Activated CD8-positive, alpha-beta T cell treated with anti-CD3 and anti-CD28 coated beads, Interleukin-2, amount 10 ng/mL, durations not matched to agents 7 days and 5 days (primary cell): ENCODE data around the gene KCNS3. TPM values are rescaled to one million over a fixed set of nuclear protein-coding genes. Genes with fewer than 3 reads are reported as not detected.

ENCODE experiments used
- ATAC-seq: fragments of 150-1000 bp; cut with Tn5 transposase; one replicate; pipeline ENCODE4 v1.10.0; 2021; ENCODE audit warnings: moderate library complexity
- CTCF ChIA-PET: fragments of 350-600 bp; sonication (Branson Sonifier 250); formaldehyde crosslinking; loops from one replicate; lab custom pipeline; 2021; ENCODE audit warnings: antibody characterized with exemption; lab: Charles Lee
- POLR2A ChIA-PET: fragments of 350-600 bp; sonication (Branson Sonifier 250); formaldehyde crosslinking; loops from one replicate; lab custom pipeline; 2021; ENCODE audit warnings: antibody characterized with exemption; lab: Charles Lee
- DNase-seq: peaks from one replicate; pipeline ENCODE4 v3.0.0-alpha.2; 2020
- H3K27ac Mint-ChIP-seq: one replicate; pipeline ENCODE4 v1.8.0; 2021; ENCODE audit warnings: mild to moderate bottlenecking, mixed read lengths
- H3K27me3 Mint-ChIP-seq: one replicate; pipeline ENCODE4 v1.8.0; 2021; ENCODE audit warnings: low read depth, mixed read lengths
- H3K36me3 Mint-ChIP-seq: one replicate; pipeline ENCODE4 v1.8.0; 2021; ENCODE audit warnings: low read depth, mixed read lengths
- H3K4me1 Mint-ChIP-seq: one replicate; pipeline ENCODE4 v1.8.0; 2021; ENCODE audit warnings: low read depth, mixed read lengths
- H3K4me3 Mint-ChIP-seq: one replicate; pipeline ENCODE4 v1.8.0; 2021; ENCODE audit warnings: mild to moderate bottlenecking, mixed read lengths
- H3K9me3 Mint-ChIP-seq: one replicate; pipeline ENCODE4 v1.8.0; 2022; ENCODE audit warnings: mixed read lengths; ENCODE audit not compliant: insufficient read depth
- total RNA-seq, 2 experiments: library from RNA; stranded (reverse); gene quantifications; one replicate each; pipeline ENCODE4 v1.2.3, GENCODE V29; 2021

Gene KCNS3
- total RNA-seq, 2 experiments from 2014 or later, result not detected

GRCh38 chr2:17918789-17919188 is 40.3 kb downstream of the KCNS3 start:
- ATAC-seq (no peak), DNase-seq (no peak)
- H3K4me1 Mint-ChIP-seq, result no peaks in the 10 kb centered on the region
- H3K9me3 Mint-ChIP-seq, result no peaks in the 10 kb centered on the region
- ChIA-PET POLR2A (interaction anchor here (0.6 kb wide), 1 partner anchor 209 kb away, joined by 3 read pairs; no protein-coding TSS in a partner anchor), CTCF (interaction anchor here (0.6 kb wide), 1 partner anchor 231 kb away, joined by 3 read pairs; no protein-coding TSS in a partner anchor)
- no peak overlapping the region for H3K4me3 Mint-ChIP-seq
- no peaks in the 10 kb centered on the region for H3K36me3 Mint-ChIP-seq
- no peak overlapping the region for H3K27ac Mint-ChIP-seq
- H3K27me3 Mint-ChIP-seq, result no peaks in the 10 kb centered on the region

GRCh38 chr2:17930773-17931172 is 52.3 kb downstream of the KCNS3 start:
- Mint-ChIP-seq H3K4me3 (no peak overlapping the region), H3K36me3 (no peaks in the 10 kb centered on the region), H3K27me3 (no peaks in the 10 kb centered on the region), H3K9me3 (peaks cover 4% of the 10 kb centered on the region), H3K27ac (no peak overlapping the region), H3K4me1 (no peaks in the 10 kb centered on the region)
- DNase-seq (no peak), ATAC-seq (no peak)
- ChIA-PET CTCF (no interaction called here), POLR2A (no interaction called here)

GRCh38 chr2:17933256-17933655 is 54.8 kb downstream of the KCNS3 start:
- Mint-ChIP-seq H3K27me3 (no peaks in the 10 kb centered on the region), H3K36me3 (no peaks in the 10 kb centered on the region), H3K27ac (no peak overlapping the region), H3K9me3 (no peaks in the 10 kb centered on the region), H3K4me3 (no peak overlapping the region), H3K4me1 (no peaks in the 10 kb centered on the region)
- DNase-seq (no peak), ATAC-seq (no peak)
- ChIA-PET POLR2A (no interaction called here), CTCF (no interaction called here)

DNA sequence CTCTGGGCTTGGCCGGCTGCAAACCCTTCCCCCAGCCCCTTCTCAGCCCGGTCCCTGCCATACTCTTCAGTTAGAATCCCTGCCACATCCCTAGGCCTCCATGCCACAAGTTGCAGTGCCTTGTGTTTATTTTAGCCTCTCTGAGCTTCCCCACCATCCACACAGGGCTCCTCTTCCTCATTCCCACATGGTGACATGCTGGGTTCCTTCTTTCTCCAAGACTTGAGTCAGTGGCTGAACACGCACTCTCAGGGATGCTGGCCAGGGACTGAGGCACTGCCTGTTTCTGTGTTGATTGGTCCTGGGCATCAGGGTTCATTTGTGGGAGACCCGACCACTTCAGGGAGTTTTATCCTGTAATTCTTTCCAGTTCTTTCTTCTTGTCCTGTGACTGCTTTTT is 56.3 kb downstream of the KCNS3 start:
- Mint-ChIP-seq H3K4me3 (no peak overlapping the region), H3K27ac (no peak overlapping the region), H3K9me3 (no peaks in the 10 kb centered on the region), H3K36me3 (no peaks in the 10 kb centered on the region), H3K4me1 (no peaks in the 10 kb centered on the region), H3K27me3 (no peaks in the 10 kb centered on the region)
- ChIA-PET CTCF (no interaction called here), POLR2A (no interaction called here)
- no peak for ATAC-seq
- DNase-seq, result no peak

DNA sequence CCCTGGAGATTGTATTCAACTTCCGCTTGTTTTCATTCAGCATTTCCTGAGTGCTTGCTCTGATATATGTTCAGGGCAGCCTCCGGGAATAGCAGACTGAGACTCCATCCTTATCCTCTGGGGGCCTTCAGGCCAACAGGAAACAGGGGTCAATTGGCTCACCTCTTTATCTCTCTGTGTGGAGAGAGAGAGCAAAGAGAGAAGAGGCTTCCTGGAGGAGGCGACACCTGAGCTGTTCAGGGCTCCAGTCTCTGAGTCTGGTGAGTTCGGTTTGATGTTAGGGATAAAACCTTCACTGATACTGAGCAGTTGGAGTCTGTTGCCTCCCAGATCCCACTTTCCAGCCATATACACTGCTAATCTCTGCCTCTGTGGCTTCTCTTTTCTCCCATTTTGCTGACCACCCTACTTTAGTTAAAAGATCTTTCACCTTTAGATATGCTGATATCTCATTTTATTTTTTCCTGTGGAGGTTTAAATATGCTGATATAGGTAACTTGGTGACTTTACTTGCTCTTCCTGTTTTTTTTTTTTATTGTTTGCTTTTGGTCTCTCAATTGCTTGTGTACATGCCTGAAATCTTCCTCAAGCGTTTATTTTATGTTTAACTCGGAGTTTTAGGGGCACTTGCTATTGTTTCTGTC is 56.9 kb downstream of the KCNS3 start:
- H3K36me3 Mint-ChIP-seq, result no peaks in the 10 kb centered on the region
- no peaks in the 10 kb centered on the region for H3K27me3 Mint-ChIP-seq
- CTCF ChIA-PET, result no interaction called here
- no peaks in the 10 kb centered on the region for H3K4me1 Mint-ChIP-seq
- DNase-seq (no peak), ATAC-seq (no peak)
- no peak overlapping the region for H3K27ac Mint-ChIP-seq
- no peak overlapping the region for H3K4me3 Mint-ChIP-seq
- POLR2A ChIA-PET, result no interaction called here
- H3K9me3 Mint-ChIP-seq, result no peaks in the 10 kb centered on the region

DNA sequence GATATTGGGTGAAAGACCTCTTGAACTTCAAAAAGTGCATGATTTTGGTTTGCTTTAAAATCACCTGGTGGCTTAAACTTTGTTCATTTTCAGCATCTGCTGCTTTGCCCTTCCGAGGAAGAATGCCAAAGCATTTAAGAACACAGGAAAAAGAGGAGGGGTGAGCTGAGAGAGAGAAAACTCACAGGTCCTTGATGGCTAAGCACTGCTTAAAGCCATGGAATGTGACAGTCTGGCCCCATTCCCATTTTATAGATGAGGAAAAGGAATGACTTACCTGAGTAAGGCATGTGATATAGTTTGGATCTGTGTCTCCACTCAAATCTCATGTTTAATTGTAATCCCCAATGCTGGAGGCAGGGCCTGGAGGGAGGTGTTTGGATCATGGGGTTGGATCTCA is 58.1 kb downstream of the KCNS3 start:
- Mint-ChIP-seq H3K4me1 (no peaks in the 10 kb centered on the region), H3K27me3 (no peaks in the 10 kb centered on the region), H3K27ac (no peak overlapping the region), H3K36me3 (no peaks in the 10 kb centered on the region), H3K9me3 (no peaks in the 10 kb centered on the region), H3K4me3 (no peak overlapping the region)
- no peak for DNase-seq
- POLR2A ChIA-PET, result no interaction called here
- CTCF ChIA-PET, result no interaction called here
- no peak for ATAC-seq

DNA sequence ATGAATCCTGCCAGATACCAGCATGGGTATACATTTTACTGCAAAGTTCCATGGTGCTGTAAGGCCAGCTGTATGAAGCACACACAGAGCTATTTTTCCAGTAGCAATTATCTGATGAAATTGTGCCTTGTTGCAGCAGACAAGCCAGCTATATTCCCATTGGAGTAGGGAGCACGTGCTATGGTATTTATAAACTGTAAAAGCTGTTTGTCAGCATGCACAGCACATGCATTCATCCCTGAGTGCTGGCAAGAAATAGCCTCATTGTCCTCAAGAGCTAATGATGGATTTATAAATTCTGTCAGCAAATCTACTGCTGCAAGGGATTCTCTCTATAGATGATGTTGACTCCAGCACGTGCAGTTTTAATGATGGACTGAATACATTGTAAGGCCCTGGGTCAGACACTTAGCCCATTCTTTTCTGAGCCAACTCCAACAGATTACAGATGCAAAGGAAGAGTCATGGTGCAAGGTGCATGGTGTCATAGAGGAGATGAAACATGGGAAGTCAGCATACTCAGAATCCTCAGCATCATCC is 61.7 kb downstream of the KCNS3 start:
- no peaks in the 10 kb centered on the region for H3K4me1 Mint-ChIP-seq
- no peaks in the 10 kb centered on the region for H3K36me3 Mint-ChIP-seq
- no peaks in the 10 kb centered on the region for H3K9me3 Mint-ChIP-seq
- no peak for ATAC-seq
- POLR2A ChIA-PET, result no interaction called here
- no peak overlapping the region for H3K4me3 Mint-ChIP-seq
- H3K27ac Mint-ChIP-seq, result no peak overlapping the region
- DNase-seq, result no peak
- CTCF ChIA-PET, result no interaction called here
- no peaks in the 10 kb centered on the region for H3K27me3 Mint-ChIP-seq

DNA sequence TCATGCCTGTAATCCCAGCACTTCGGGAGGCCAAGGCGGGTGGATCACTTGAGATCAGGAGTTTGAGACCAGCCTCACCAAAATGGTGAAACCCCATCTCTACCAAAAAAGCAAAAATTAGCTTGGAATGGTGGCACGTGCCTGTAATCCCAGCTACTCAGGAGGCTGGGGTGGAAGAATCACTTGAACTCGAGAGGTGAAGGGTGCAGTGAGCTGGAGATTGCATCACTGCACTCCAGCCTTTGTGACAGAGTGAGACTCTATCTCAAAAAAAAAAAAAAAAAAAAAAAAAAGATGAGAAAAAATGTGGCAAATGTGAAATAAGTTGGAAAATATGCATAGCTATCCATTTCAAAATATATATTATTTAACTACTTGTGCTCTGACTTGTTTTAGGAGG is 65.0 kb downstream of the KCNS3 start:
- Mint-ChIP-seq H3K9me3 (no peaks in the 10 kb centered on the region), H3K4me1 (no peaks in the 10 kb centered on the region), H3K36me3 (no peaks in the 10 kb centered on the region), H3K27me3 (no peaks in the 10 kb centered on the region), H3K27ac (no peak overlapping the region), H3K4me3 (no peak overlapping the region)
- ATAC-seq (no peak), DNase-seq (no peak)
- CTCF ChIA-PET, result no interaction called here
- POLR2A ChIA-PET, result no interaction called here

DNA sequence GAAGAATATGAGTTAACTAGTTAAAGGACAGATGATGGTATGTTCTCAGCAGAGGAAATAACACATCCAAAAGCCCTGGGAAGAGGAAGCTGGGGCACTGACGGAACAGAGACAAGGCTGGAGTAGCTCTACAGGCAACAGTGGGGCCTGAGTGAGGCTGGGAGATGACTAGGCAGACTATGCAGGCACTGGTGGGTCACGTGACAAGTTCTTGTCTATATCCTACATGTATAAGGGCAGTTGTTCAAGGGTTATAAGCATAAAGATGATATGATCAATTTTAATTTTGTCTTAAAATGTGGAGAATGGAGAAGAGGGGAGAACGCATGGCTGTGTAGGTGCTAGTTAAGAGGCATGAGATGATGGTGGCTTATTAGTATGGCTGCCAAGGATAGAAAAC is 68.6 kb downstream of the KCNS3 start:
- H3K4me3 Mint-ChIP-seq, result no peak overlapping the region
- H3K27me3 Mint-ChIP-seq, result no peaks in the 10 kb centered on the region
- no peaks in the 10 kb centered on the region for H3K9me3 Mint-ChIP-seq
- no peak overlapping the region for H3K27ac Mint-ChIP-seq
- POLR2A ChIA-PET, result no interaction called here
- CTCF ChIA-PET, result no interaction called here
- no peaks in the 10 kb centered on the region for H3K36me3 Mint-ChIP-seq
- DNase-seq, result no peak
- ATAC-seq, result no peak
- H3K4me1 Mint-ChIP-seq, result no peaks in the 10 kb centered on the region

DNA sequence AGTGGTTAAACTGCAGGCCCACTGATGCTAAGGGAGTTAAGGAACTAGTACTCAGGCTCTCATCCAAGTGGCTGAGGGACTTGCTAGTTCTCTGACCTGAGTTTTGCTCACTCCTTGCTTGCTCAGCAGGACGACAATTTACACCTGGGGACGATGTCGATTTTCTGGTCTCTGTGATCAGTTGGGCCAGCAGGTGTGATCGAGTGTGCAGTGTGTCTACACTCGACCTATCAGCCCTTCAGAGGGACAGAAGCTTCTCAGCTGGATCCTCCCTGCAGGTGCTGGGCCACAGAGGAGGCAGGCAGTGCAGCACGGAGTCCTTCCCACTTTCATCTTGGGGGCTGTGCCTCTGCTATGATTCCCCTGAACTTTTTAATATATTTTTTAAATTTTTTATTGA is 71.5 kb downstream of the KCNS3 start:
- ATAC-seq (no peak), DNase-seq (no peak)
- Mint-ChIP-seq H3K27ac (no peak overlapping the region), H3K27me3 (no peaks in the 10 kb centered on the region), H3K4me1 (no peaks in the 10 kb centered on the region), H3K4me3 (no peak overlapping the region), H3K9me3 (no peaks in the 10 kb centered on the region), H3K36me3 (no peaks in the 10 kb centered on the region)
- POLR2A ChIA-PET, result no interaction called here
- CTCF ChIA-PET, result no interaction called here

GRCh38 chr2:17951563-17951962 is 73.1 kb downstream of the KCNS3 start:
- DNase-seq (no peak), ATAC-seq (no peak)
- no peak overlapping the region for H3K27ac Mint-ChIP-seq
- POLR2A ChIA-PET, result no interaction called here
- no peaks in the 10 kb centered on the region for H3K9me3 Mint-ChIP-seq
- no peak overlapping the region for H3K4me3 Mint-ChIP-seq
- no peaks in the 10 kb centered on the region for H3K27me3 Mint-ChIP-seq
- CTCF ChIA-PET, result no interaction called here
- H3K36me3 Mint-ChIP-seq, result no peaks in the 10 kb centered on the region
- no peaks in the 10 kb centered on the region for H3K4me1 Mint-ChIP-seq

GRCh38 chr2:17958466-17959092 is 80.1 kb downstream of the KCNS3 start:
- CTCF ChIA-PET, result no interaction called here
- H3K27ac Mint-ChIP-seq, result no peak overlapping the region
- ATAC-seq, result no peak
- POLR2A ChIA-PET, result no interaction called here
- no peaks in the 10 kb centered on the region for H3K27me3 Mint-ChIP-seq
- no peaks in the 10 kb centered on the region for H3K4me1 Mint-ChIP-seq
- no peak overlapping the region for H3K4me3 Mint-ChIP-seq
- H3K36me3 Mint-ChIP-seq, result no peaks in the 10 kb centered on the region
- no peak for DNase-seq
- no peaks in the 10 kb centered on the region for H3K9me3 Mint-ChIP-seq
